Measurements from ENCODE around the gene RHBDD1. TPM values are rescaled to one million over a fixed set of nuclear protein-coding genes. Genes with fewer than 3 reads are reported as not detected.

The RHBDD1 gene
- total RNA-seq, 4 donors from 2014 or later, result 7.8 to 28.9 (median 18.0) TPM

DNA sequence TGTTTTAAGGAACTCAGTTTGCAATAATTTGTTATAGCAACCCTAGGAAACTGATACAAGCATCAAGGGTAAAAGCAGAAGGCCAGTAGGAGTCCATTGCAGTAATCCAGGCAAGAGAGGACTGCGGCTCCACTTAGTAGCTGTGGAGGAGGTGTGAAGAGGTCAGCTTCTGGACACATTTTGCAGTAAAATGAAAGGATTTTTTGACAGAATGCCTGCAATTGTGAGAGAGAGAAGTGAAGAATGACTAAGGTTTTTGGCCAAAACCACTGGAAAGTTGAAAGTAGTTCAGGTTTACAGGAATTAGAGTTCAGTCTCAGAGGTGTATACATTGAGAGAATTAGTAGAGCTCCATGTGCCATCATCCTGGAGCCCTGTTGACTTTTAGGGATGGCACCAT is 129.5 kb downstream of the RHBDD1 start:
- WGBS, 2 donors, result 93 to 96% methylated on average over 1 of the region's 1 CpG
- no peak overlapping the region for H3K4me3 ChIP-seq (ENCODE audit: low read depth, poor library complexity, severe bottlenecking)
- TF ChIP-seq POLR2A (IDR thresholded peaks at IDR 0.05), result no peak
- TF ChIP-seq, protein P1, sequence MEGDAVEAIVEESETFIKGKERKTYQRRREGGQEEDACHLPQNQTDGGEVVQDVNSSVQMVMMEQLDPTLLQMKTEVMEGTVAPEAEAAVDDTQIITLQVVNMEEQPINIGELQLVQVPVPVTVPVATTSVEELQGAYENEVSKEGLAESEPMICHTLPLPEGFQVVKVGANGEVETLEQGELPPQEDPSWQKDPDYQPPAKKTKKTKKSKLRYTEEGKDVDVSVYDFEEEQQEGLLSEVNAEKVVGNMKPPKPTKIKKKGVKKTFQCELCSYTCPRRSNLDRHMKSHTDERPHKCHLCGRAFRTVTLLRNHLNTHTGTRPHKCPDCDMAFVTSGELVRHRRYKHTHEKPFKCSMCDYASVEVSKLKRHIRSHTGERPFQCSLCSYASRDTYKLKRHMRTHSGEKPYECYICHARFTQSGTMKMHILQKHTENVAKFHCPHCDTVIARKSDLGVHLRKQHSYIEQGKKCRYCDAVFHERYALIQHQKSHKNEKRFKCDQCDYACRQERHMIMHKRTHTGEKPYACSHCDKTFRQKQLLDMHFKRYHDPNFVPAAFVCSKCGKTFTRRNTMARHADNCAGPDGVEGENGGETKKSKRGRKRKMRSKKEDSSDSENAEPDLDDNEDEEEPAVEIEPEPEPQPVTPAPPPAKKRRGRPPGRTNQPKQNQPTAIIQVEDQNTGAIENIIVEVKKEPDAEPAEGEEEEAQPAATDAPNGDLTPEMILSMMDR (IDR thresholded peaks at IDR 0.05), result no peak
- intact Hi-C loops (cut with DNase I; ENCODE audit: low total_unique reads), result no loop called here
- DNase-seq (ENCODE audit: low spot score in 2 of 2), result no peak

- WGBS, 2 donors, result 63 to 66% methylated on average over 6 of the region's 6 CpGs
- intact Hi-C loops (cut with DNase I; ENCODE audit: low total_unique reads), result no loop called here
- no peak overlapping the region for H3K4me3 ChIP-seq (ENCODE audit: low read depth, poor library complexity, severe bottlenecking)
- no peak for DNase-seq (ENCODE audit: low spot score in 2 of 2)
- TF ChIP-seq POLR2A (IDR thresholded peaks at IDR 0.05), result no peak
- TF ChIP-seq, protein P1 (IDR thresholded peaks at IDR 0.05), result no peak
These were observed 133.7 kb downstream of the RHBDD1 start for GRCh38 chr2:226969417-226970080.

DNA sequence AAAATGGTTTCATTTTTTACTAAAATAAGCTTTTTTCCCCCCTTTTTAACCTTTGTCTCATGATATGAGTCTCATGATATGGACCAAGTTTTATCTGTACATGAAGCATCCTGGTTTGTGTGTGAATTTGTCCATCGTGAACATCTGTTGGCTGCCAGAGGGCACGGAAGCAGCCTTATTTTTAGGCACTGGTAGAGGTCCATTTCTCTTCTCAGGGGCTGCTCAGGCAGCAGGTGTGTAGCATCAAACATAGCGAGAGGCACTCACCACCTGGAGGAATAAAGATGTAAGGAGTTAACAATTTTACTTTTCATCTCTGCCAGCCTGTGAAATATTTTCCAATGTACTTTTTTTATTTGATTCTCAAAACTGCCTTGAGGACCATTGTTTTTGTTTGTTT is 134.5 kb downstream of the RHBDD1 start:
- 71 to 76% methylated on average over 3 of the region's 3 CpGs for WGBS, 2 donors
- intact Hi-C loops (cut with DNase I; ENCODE audit: low total_unique reads), result no loop called here
- H3K4me3 ChIP-seq (ENCODE audit: low read depth, poor library complexity, severe bottlenecking), result no peak overlapping the region
- no peak for TF ChIP-seq POLR2A (IDR thresholded peaks at IDR 0.05)
- TF ChIP-seq, protein P1 (IDR thresholded peaks at IDR 0.05), result no peak
- no peak for DNase-seq (ENCODE audit: low spot score in 2 of 2)

GRCh38 chr2:226971084-226971483 is 135.2 kb downstream of the RHBDD1 start:
- no peak for DNase-seq (ENCODE audit: low spot score in 2 of 2)
- 83 to 84% methylated on average over 6 of the region's 6 CpGs for WGBS, 2 donors
- no peak overlapping the region for H3K4me3 ChIP-seq (ENCODE audit: low read depth, poor library complexity, severe bottlenecking)
- intact Hi-C loops (cut with DNase I; ENCODE audit: low total_unique reads), result no loop called here
- no peak for TF ChIP-seq POLR2A (IDR thresholded peaks at IDR 0.05)
- TF ChIP-seq, protein P1 (IDR thresholded peaks at IDR 0.05), result no peak

DNA sequence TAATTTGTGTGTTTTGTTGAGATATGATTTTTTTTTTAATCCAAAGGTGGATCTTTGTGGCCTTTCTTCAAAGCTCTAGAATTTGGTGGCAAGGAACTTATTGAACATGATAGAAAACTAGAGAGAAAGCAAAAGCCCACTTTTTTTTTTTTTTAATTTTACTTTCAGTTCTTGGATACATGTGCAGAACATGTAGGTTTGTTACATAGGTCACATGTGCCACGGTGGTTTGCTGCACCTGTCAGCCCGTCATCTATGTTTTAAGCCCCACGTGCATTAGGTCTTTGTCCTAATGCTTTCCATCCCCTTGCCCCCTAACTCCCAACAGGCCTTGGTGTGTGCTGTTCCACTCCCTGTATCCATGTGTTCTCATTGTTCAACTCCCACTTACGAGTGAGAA is 135.9 kb downstream of the RHBDD1 start:
- H3K4me3 ChIP-seq (ENCODE audit: low read depth, poor library complexity, severe bottlenecking), result no peak overlapping the region
- TF ChIP-seq, protein P1 (IDR thresholded peaks at IDR 0.05), result no peak
- no peak for TF ChIP-seq POLR2A (IDR thresholded peaks at IDR 0.05)
- WGBS, 2 donors, result 91 to 94% methylated on average over 4 of the region's 4 CpGs
- intact Hi-C loops (cut with DNase I; ENCODE audit: low total_unique reads), result no loop called here
- DNase-seq (ENCODE audit: low spot score in 2 of 2), result no peak

DNA sequence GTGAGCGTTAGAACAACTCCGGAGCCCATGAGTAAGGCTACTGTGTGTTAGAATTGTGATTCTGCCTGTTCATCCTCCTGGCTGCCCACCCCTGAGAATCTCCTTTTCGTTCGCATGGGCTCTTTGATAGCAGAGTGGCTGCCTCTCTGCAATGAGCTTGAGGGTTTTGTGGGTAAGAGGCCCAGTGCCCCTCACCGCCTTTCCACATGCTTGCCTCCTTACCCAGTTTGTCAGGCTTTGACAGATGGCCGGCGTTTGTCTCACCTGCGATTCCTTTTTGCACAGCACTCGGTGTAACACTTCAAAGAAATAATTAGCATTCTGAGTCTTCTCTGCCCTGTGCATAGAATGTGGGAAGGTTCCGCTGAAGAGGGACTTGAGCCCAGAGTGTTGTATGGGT is 138.0 kb downstream of the RHBDD1 start:
- DNase-seq (ENCODE audit: low spot score in 2 of 2), result no peak
- WGBS, 2 donors, result 92 to 94% methylated on average over 10 of the region's 10 CpGs

More for the DNA sequence above, 138.0 kb downstream of the RHBDD1 start:
- TF ChIP-seq POLR2A (IDR thresholded peaks at IDR 0.05), result no peak
- TF ChIP-seq, protein P1 (IDR thresholded peaks at IDR 0.05), result no peak
- intact Hi-C loops (cut with DNase I; ENCODE audit: low total_unique reads), result no loop called here
- no peak overlapping the region for H3K4me3 ChIP-seq (ENCODE audit: low read depth, poor library complexity, severe bottlenecking)

Data from lower leg skin (tissue), 4 donors.